RWPE1 (cell line): ENCODE measurements around the gene BRAT1.

Experiments used
- CTCF ChIA-PET: fragments of 350-600 bp; sonication (Branson Sonifier 250); formaldehyde crosslinking; extraction: SDS; loops from one replicate; lab custom pipeline; 2021; lab: Yijun Ruan, JAX
- POLR2A ChIA-PET: fragments of 400-600 bp; formaldehyde crosslinking; extraction: SDS; loops from one replicate; lab custom pipeline; 2020; ENCODE audit warnings: antibody characterized with exemption; ENCODE audit not compliant: low non-redundant PET; lab: Yijun Ruan, JAX
- DNase-seq: peaks from one replicate; pipeline ENCODE4 v3.0.0; 2012; ENCODE audit warnings: low spot score
- H3K27ac ChIP-seq: fragments of 450-650 bp; 2 replicates; pipeline ENCODE4 v1.5.1; 2017
- CTCF ChIP-seq: fragments of 450-650 bp; conservative IDR thresholded peaks from 2 replicates; pipeline ENCODE4 v1.5.1; 2017; ENCODE audit warnings: low read depth, mild to moderate bottlenecking

Gene BRAT1

GRCh38 chr7:2576742-2577491, 21.6 kb upstream of the BRAT1 start:
- ChIA-PET POLR2A (no interaction called here), CTCF (no interaction called here)
- TF ChIP-seq CTCF, result no peak
- no peak overlapping the region for H3K27ac ChIP-seq
- no peak for DNase-seq

- no peak for DNase-seq
- ChIA-PET POLR2A (no interaction called here), CTCF (no interaction called here)
- no peak overlapping the region for H3K27ac ChIP-seq
- TF ChIP-seq CTCF, result no peak
Observed at GRCh38 chr7:2575733-2576340, 20.5 kb upstream of the BRAT1 start.

GRCh38 chr7:2575046-2575732, 19.9 kb upstream of the BRAT1 start:
- DNase-seq, result no peak
- H3K27ac ChIP-seq, result no peak overlapping the region
- ChIA-PET POLR2A (no interaction called here), CTCF (interaction anchor here (0.7 kb wide), 1 partner anchor 318 kb away, joined by 3 read pairs; no protein-coding TSS in a partner anchor)
- TF ChIP-seq CTCF, result no peak

- CTCF ChIA-PET, result interaction anchor here (1.1 kb wide), 1 partner anchor 97 kb away, joined by 3 read pairs; no protein-coding TSS in a partner anchor
- POLR2A ChIA-PET, result no interaction called here
- DNase-seq, result no peak
- TF ChIP-seq CTCF, result no peak
- H3K27ac ChIP-seq, result no peak overlapping the region
Observed at GRCh38 chr7:2573761-2574160, 18.4 kb upstream of the BRAT1 start.

GRCh38 chr7:2572101-2572842, 16.9 kb upstream of the BRAT1 start:
- H3K27ac ChIP-seq, result peak overlapping the region; percentile 26; the same call in 1 of the 2 replicates
- ChIA-PET POLR2A (interaction anchor here (0.6 kb wide), 2 partner anchors 16 to 61 kb away, joined by 3 read pairs; no protein-coding TSS in a partner anchor), CTCF (interaction anchor here (0.7 kb wide), 1 partner anchor 12 kb away, joined by 3 read pairs; no protein-coding TSS in a partner anchor)
- TF ChIP-seq CTCF, result no peak
- peak; percentile 63 for DNase-seq

- no peak for DNase-seq
- POLR2A ChIA-PET, result no interaction called here
- CTCF ChIA-PET, result interaction anchor here (0.6 kb wide), 1 partner anchor 12 kb away, joined by 4 read pairs; no protein-coding TSS in a partner anchor
Observed at GRCh38 chr7:2571409-2571808, 16.1 kb upstream of the BRAT1 start.

More at GRCh38 chr7:2571409-2571808, 16.1 kb upstream of the BRAT1 start:
- no peak for TF ChIP-seq CTCF
- H3K27ac ChIP-seq, result no peak overlapping the region
